ENCODE results near the gene RAB13.
A peak's percentile ranks its signal among the peaks of the same experiment; 100 is the strongest.

The RAB13 gene

DNA sequence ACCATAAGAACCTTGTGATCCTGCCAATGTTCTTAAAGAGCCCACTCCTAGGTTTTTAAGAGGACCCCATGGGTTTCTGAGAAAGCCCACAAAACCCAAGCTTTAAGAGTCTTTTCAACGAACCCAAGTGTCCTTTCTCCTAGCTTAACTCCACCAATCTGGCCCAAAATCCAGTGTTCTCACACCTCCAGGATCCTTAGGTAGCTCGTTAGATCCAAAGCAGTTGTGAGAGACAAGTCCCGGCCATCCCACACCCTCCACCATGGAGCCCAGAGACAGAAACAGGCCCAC, 41.4 kb downstream of the RAB13 start:
- DNase-seq (ENCODE audit: low read depth): no peak
- TF ChIP-seq, protein P1, sequence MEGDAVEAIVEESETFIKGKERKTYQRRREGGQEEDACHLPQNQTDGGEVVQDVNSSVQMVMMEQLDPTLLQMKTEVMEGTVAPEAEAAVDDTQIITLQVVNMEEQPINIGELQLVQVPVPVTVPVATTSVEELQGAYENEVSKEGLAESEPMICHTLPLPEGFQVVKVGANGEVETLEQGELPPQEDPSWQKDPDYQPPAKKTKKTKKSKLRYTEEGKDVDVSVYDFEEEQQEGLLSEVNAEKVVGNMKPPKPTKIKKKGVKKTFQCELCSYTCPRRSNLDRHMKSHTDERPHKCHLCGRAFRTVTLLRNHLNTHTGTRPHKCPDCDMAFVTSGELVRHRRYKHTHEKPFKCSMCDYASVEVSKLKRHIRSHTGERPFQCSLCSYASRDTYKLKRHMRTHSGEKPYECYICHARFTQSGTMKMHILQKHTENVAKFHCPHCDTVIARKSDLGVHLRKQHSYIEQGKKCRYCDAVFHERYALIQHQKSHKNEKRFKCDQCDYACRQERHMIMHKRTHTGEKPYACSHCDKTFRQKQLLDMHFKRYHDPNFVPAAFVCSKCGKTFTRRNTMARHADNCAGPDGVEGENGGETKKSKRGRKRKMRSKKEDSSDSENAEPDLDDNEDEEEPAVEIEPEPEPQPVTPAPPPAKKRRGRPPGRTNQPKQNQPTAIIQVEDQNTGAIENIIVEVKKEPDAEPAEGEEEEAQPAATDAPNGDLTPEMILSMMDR (conservative IDR thresholded peaks at IDR 0.05; ENCODE audit: low read length): no peak
- H3K4me3 ChIP-seq (ENCODE audit: low read length): peak overlapping the region; percentile 85

DNA sequence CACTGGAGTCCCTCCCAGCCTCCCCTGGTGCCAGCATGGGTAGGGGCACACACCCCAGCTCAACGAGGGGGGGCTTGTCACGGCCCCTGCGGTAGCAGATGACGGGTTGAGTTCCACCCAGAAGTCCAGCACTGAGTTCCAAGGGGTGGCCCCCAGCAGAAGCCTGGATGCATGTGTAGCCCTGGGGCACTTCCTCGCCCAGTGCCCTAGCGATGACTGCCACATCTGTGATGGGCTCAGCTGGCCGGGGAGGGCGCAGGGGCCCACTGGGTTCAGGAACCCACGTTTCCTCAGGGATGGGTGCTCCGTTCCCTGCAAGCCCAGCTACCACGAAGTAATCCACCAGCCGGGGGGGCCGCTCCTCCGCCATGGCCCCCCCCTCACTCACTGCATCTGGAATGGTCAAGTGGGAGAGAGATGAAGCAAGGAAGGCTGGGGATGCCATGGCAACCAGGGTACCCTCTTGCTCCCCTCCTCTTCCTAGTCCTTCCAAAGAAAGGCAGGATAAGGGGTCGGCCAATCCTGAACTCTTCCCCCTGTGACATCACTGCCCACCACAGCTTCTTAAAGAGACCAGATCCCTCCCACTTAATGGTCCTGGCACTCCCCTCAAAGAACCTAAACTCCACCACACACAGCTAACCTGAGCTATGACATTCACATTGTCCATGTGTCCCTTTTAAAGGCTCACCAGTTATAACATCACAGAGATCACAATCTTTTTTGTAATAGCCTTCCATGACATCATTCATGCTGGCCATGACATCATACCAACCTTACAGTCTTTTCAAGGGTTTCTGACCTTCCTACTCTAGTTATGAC, 41.9 kb downstream of the RAB13 start:
- TF ChIP-seq, protein P1 (conservative IDR thresholded peaks at IDR 0.05; ENCODE audit: low read length): no peak
- DNase-seq (ENCODE audit: low read depth): no peak
- H3K4me3 ChIP-seq (ENCODE audit: low read length): no peak overlapping the region

DNA sequence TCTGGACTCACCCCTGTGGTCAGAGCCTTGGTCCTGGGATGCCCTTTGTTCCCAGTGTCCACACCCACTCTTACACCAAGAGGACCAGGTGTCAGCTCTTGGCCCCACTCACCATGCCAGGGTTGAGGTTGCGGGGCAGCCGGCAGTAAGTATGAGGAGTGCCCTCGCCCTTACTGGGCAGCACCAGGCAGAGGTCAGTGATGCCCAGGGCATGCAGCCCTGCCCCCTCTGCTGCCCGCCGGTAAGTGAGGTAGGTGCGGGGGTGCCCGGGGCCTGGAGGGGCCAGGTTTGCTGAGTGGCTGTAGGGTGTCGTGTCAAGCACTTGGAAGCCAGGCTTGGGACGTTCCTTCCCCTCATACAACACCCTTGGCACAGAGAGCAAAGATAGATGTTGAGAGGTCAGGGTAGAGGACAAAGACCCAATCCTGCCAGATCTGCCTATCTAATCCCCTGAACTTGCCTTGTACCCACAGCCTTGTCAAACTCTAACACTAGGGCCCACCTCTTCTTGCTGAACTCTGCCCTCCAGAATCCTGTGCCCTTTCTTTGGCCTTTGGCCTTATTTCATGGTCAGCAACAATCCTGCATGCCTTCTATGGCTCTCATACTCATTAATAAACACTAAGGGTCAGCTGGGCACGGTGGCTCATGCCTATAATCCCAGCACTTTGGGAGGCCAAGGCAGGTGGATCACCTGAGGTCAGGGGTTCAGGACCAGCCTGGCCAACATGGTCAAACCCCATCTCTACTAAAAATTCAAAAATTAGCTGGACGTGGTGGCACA, 43.2 kb downstream of the RAB13 start:
- TF ChIP-seq, protein P1 (conservative IDR thresholded peaks at IDR 0.05; ENCODE audit: low read length): no peak
- no peak for DNase-seq (ENCODE audit: low read depth)
- H3K4me3 ChIP-seq (ENCODE audit: low read length): no peak overlapping the region

DNA sequence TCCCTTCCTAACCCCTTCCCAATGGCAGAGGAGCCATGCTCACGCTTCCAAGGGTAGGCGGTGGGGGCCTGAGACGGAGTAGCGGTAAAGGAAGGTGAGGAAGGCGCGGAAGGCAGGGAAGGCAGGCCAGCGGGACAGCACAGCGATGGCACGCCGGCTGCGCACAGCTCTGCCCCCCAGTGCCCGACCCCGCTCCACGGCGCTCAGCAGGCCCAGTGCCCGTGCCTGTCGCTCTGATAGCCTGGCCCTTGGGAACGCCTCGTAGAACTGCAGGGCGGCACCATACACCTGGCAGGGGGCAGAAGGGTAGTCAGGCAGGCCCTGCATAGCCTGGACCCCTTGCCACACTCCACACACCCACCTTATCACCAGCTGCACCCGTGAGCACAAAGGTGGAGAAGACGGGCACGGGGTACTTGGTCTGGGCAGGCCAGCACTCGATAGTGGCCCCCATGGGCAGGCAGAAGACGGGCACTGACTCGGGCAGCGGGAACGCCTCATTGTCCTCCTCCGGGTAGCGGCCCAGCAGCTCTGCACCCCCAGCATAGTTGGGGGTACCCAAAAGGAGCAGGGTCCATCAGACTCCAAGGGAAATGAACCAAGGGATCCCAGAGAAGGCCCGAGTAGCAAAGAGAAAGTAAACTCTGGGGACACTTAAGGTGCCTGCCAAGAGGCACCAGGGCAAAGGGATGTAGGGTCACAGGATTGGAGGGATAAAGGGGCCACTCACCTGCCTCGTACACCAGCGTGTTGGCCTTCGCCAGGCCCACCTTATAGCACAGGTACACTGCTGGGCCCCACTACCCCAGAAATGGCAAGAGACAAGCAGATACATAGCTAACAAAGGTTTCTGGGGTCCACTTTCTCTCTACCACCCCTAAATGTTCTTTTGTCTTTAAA, 44.1 kb downstream of the RAB13 start:
- TF ChIP-seq, protein P1 (conservative IDR thresholded peaks at IDR 0.05; ENCODE audit: low read length): no peak
- DNase-seq (ENCODE audit: low read depth): no peak
- H3K4me3 ChIP-seq (ENCODE audit: low read length): no peak overlapping the region

DNA sequence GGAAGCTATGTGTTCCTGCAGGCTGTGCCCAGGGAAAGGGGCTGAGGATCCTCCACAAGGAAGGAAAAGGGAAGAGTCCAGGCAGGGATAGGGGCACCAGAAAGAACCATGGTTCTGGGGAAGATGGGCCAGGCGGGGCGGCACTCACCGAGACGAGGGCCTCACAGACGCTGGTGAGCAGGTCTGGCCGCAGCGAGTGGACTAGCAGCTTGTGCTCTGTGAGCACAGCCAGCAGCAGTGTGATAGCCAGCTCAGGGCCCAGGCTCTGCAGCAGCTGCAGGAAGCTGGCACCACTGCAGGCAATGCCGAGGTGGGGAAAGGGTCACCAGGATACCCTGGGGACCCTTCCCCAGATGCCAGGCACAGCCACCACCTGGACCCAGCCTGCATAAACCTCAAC, 45.4 kb downstream of the RAB13 start:
- no peak for DNase-seq (ENCODE audit: low read depth)
- no peak overlapping the region for H3K4me3 ChIP-seq (ENCODE audit: low read length)
- TF ChIP-seq, protein P1 (conservative IDR thresholded peaks at IDR 0.05; ENCODE audit: low read length): no peak

DNA sequence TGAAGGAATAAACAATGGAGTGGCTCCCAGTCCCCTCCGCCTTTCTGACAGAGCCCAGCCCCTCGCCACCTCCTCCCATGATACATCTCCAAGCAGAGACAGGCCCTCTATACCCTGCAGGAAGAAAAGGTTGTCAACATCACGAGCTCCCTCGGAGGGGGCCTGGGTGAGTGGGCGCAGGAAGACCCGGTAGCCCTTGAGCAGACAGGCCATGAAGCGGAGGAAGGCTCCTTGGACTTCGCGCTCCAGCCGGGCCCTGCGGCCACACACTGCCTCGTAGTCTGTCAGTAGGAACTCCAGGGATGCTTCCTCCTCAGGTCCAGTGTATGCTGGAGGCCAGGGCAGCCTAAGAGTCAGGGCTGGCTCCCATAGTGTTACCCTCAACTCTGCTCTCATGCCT, 46.7 kb downstream of the RAB13 start:
- TF ChIP-seq, protein P1 (conservative IDR thresholded peaks at IDR 0.05; ENCODE audit: low read length): no peak
- H3K4me3 ChIP-seq (ENCODE audit: low read length): no peak overlapping the region
- DNase-seq (ENCODE audit: low read depth): no peak

Data from AG10803 (cell line).